GM19395 (cell line): ENCODE results near the gene CPNE6.

Experiments used
- ATAC-seq: cut with Tn5 transposase; IDR thresholded peaks from one replicate; pipeline ENCODE4 v1.9.1; 2021; ENCODE audit warnings: mild to moderate bottlenecking, moderate library complexity; ENCODE audit not compliant: unreplicated experiment

The CPNE6 gene

GRCh38 chr14:24084440-24084839 lies 13.1 kb downstream of the CPNE6 start:
- ATAC-seq = no peak

DNA sequence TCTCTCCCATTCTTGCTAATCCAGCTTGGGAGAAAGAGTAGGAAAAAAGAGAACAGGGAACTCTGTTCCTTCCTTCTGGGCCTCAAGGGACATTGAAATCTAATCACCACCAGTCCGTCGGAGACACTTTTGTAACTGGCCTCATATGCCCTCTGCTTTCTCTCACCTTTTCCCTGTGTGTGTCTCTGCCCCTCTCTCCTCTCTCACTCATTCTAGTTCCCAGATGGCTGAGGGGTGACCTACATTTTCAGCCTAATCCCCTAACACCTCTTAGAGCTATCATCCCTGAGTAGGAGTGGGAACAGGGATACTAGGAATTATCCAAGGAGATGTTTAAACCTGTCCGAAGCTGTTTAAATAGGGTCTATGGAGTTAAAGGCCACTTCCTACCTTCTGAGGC lies 13.9 kb downstream of the CPNE6 start:
- no peak for ATAC-seq

GRCh38 chr14:24086193-24086955 lies 15.0 kb downstream of the CPNE6 start:
- no peak for ATAC-seq

GRCh38 chr14:24087004-24087403 lies 15.6 kb downstream of the CPNE6 start:
- no peak for ATAC-seq

DNA sequence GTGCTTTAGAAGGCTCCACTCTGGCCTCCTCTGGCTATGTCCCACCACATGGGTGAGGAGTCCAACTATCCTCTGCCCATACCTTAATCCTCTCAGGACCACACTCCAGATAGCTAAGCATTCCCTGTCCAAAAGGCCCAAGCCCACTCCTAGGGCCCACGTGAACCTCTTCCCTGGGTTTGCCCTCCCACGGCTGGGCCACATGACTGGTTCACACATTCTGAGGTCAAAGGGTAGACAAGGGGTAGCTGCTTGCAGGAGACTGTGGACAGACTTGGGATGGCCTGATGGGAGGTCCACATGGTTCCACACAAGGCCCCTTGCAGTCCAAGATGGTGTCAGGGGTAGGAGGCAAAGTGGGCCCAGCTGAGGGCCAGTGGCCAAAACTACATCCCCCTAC lies 16.7 kb downstream of the CPNE6 start:
- ATAC-seq = no peak

DNA sequence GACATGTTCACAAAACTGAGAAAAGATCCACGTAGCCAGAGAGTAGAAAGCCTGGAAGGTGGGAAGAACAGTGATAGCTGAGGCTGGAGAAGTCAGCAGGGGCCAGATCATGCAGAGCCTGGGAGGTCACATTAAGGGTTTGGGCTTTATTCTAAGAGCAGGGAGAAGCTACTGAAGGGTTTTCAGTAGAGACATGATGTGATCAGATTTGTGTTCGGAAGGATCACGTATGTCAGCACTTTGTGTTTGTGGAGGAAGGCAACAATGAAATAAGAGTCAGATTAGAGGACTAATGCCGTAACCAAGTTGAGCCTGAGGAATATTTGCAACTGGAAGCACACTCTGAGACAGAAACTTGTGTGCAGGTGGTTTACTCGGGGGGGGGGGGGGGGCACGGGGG lies 18.5 kb downstream of the CPNE6 start:
- no peak for ATAC-seq

DNA sequence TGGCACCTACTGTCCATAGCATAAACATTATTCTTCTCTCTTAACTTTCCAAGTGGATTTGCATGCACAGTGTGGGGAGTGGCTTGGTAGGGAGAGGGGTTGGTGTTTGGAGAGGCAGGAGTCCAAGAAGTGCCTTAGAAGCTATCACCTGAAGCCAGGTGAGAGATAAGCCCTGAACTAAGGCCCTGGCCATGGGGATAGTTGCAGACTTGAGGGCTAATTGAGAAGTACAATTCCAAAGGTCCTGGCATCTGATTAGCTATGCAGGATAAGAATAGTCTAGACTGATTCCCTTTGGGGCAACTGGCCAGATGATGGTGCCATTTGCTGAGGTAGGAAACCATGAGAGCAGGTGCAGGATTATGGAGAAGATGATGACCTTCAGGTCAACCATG lies 20.7 kb downstream of the CPNE6 start:
- no peak for ATAC-seq

DNA sequence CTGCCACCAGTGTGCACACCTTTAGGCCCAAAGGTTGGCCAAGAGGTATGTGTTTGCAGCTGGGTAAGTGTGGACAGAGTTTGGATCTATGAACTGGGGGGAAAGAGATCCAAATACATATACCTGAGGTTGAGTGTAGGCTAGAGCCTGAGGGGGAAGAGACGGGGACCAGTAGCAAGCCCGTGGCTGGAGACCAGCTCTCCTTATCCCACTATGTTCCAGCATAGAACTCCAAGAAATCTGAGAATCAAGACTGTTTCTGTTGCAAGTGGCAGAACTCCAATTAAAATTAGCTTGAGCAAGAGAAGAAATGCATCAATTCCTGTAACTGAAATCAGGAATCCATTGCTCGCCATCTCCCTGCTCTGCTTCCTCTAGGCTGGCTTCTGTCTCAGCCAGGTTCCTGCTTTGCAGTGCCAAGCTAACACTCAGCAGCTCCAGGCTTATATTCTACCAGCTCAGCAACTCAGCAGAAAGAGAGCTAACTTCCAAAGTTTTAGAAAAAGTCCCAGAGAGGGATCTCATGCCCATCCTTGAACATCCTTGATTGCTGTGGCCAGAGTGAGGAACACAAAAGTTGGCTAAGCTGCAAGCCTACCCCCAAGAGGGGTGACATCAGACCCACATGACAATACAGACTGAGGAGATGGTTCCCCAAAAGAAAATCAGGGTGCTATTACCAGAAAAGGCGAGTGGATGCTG lies 21.3 kb downstream of the CPNE6 start:
- no peak for ATAC-seq

GRCh38 chr14:24093207-24093900 lies 22.0 kb downstream of the CPNE6 start:
- ATAC-seq = no peak

- peak; percentile 52 for ATAC-seq
Measured at GRCh38 chr14:24093901-24094840, 22.8 kb downstream of the CPNE6 start, which contains the start of gene PCK2. TSS of gene PCK2 (plus strand) at chr14:24094311. CDS start at chr14:24094406, 95 bp downstream.

DNA sequence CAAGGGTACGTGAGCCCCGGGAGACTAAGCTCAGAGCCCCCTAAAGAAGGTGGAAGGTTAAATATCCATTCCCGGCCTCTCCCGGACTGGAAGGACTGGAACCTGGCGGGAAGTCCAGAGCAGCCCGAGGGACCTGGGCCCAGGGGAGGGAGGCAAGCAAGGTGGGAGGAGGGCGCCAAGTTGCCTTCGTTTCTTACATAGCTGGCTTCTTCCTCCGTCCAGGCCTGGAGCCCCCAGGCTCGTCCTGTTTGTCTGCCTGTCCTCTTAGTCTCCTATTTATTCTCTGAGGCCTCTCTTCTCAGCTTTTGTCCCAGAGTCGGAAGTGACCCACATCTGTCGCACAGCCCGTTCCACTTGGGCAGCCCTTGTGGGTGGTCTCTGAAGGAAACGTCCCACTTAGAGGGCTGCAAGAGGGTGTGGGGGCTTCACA lies 23.5 kb downstream of the CPNE6 start:
- peak; percentile 0 for ATAC-seq

DNA sequence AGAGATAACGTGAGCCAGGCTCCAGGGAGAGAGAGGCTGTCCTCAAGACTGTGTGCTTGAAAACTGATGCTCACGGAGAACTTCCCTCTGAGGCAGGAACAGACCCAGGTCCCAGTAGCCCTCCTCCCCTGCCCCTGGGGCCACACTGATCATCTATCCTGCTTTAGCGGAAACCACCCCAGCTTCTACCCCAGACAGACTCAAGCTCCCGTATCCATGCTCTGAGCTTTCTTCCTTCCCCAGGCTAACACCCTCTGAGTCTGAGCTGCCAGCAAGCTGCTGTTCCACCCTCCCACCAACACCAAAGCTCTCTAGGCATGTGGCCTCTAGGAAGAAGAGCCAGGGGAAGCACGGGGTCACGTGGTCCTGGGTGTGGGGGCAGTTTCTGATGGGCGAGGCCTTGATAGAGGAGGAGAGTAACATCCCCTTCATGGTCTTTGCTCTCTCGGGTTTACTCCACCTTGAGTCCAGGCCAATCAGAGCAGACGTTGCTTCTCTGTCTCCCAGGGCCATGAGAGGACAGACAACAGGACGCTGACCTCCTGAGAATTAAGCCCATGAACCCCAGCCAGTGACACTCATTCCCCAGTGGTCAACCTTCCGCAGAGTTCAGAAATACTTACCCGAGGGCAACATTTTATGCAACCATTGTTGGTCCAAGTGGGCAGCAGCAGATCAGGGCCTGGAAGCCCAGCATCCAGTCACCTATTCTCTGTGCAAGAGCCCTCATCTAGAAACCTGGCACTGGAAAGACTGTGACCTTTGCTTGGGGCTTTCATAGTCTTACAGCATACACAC lies 24.1 kb downstream of the CPNE6 start:
- ATAC-seq = peak; percentile 71

DNA sequence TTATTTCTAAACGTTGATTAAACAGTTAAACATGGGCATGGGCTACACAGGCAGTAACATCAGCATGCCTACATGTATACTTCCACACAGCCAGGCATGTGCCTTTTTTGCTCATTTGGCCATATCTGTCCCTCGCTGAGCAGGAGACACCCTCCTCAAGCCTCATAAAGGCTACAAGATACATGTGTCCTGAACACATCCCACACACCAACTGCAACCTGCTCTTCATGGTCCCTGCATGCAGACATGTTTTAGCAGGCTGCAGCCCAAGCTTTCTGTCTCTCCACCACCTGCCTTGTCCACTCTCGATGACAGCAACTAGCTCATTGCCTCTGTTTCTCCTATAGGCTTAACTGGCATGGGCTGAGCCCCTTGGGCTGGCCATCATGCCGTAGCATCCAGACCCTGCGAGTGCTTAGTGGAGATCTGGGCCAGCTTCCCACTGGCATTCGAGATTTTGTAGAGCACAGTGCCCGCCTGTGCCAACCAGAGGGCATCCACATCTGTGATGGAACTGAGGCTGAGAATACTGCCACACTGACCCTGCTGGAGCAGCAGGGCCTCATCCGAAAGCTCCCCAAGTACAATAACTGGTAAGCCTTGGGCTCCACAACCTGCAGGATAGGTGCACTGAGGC lies 25.3 kb downstream of the CPNE6 start:
- ATAC-seq = no peak

DNA sequence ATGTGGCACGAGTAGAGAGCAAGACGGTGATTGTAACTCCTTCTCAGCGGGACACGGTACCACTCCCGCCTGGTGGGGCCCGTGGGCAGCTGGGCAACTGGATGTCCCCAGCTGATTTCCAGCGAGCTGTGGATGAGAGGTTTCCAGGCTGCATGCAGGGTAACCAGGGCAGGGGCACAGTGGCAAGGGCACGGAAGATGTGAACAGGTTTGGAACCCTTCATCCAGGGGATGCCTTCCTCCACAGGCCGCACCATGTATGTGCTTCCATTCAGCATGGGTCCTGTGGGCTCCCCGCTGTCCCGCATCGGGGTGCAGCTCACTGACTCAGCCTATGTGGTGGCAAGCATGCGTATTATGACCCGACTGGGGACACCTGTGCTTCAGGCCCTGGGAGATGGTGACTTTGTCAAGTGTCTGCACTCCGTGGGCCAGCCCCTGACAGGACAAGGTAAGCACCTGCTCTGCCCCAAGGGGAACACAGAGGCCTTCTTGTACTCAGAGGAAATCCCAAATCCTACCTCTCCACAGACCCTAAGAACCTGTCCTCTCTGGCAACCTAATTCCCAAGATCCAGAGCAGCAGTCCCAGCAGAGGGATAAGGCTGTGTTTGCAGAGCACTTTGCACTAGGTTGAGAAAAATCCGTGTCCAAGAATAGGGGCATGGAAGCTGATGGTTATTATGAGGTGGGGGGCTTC lies 27.0 kb downstream of the CPNE6 start:
- no peak for ATAC-seq

DNA sequence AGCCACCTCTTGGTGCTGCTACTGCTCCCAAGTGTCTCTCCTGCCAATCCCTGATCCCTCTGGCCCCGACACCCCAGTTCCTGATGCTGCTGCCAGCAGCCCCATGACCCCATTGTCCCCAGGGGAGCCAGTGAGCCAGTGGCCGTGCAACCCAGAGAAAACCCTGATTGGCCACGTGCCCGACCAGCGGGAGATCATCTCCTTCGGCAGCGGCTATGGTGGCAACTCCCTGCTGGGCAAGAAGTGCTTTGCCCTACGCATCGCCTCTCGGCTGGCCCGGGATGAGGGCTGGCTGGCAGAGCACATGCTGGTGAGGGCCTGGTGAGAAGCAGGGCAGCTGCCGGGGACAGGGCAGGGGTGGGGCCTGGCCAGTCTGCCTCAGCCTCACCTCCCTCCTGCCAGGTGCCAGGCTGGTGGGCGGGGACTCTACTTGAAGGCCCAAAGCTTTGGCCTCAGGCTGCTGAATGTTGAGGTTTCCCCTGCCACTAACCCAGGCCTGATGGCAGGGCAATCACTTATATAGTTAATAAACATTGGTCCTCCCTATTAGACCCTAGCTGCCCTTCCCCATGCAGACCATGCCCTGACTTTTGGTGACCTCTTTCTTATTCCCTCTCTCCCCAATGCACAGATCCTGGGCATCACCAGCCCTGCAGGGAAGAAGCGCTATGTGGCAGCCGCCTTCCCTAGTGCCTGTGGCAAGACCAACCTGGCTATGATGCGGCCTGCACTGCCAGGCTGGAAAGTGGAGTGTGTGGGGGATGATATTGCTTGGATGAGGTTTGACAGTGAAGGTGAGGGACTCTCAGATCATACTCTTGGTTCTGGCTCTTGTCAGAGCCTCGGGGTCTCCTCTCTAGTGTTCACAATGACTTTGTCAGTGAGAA lies 27.8 kb downstream of the CPNE6 start:
- no peak for ATAC-seq

DNA sequence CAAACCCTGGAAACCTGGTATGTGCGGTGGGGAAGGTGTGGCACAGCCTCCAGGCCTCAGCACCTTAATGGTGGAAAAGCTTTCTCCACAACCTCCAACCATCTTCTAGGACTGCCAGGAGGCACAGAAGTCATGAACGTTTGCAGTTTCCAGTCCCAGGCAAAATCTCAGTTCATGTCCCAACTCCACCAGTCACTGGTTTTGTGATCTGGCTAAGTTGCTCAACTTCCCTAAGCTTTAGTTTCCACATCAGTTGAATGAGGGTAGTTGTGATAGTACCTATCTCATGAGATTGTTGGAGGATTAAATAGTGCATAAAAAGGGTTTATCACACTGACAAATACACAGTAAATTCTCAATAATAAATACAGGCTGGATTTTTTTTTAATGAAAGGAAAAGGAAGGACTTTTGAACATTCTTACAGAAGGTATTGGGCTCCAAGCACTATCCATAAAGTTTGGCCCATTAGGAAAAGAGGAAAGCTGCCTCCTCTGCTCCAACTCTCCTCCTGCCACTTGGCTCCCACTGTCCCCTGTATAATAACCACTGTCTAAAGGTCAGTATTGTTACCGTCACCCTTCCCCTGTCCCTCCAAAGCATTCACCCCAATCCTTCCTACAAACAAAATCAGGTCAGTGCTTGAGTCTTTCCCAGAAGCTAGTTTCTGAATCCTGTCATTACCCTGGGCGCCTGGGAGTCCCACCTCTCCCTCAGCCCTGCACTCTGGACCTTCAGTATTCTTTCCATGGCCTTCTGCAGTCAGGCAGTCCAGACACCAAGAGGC lies 29.0 kb downstream of the CPNE6 start:
- no peak for ATAC-seq

GRCh38 chr14:24100982-24101494 lies 29.7 kb downstream of the CPNE6 start:
- ATAC-seq = no peak
